CD4-positive, alpha-beta T cell treated with Interleukin-17A for 1 hour (primary cell): ENCODE data around the gene MBNL2.

Source experiments
- DNase-seq: peaks from one replicate; pipeline ENCODE4 v3.0.0-alpha.2; 2020

MBNL2 gene

DNA sequence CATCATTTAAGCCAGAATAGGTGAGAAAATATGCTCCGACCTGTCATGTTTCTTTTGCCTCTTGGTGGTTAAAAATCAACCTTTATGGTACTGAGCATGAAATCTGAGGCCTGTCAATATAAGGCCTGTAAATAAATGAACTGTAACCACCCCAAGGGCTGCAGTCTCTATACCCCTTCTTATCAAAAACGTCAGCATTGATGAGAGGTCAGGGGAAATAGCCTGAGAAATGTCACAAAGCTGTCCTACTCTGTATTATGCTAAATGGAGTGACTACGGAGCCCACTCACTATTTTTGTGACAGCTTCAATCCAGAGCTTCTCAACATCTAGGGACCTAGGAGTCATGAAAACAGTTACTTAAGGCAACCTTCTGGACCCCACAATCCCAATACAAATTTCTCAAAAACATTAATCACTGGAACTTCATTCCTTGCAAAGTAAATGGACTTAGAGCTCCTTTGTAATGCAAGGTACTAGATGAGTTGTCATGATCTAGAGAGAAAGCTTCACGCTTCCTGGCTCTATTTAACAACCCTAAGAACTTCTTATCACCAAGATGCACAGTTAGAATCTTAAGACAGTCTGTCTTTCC lies 209.1 kb downstream of the MBNL2 start:
- no peak for DNase-seq

DNA sequence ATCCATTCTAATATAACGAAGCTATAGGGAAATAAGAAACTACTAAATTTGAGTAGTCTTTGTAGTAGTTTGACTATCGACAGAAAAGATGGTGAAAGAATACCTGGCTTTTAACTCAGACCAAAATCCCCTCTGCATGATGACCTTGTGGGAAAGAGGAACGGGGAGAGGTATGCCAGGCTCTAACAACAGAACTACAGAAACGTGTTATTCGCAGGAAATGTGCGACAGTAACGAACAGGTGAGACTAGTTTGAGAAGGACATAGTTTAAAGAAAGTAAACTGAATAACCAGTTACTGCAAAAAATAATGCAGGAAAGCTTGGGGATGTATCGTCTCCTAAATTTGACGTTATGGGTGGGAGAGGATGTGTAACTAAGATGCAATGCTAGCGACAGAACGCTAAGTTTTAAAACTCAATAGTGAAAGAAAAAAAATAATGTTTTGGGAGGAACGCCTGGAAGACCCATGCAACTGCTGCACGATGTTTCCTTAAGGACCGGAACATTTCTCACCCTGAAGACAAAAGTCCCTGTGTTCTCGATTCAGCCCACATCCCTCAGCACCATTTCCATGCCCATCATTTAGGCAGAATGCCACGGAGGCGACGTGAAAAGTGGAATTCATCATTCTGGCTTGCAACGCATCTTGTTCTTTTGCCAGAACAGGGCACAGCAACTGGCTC lies 210.2 kb downstream of the MBNL2 start:
- peak; percentile 2 for DNase-seq

GRCh38 chr13:97432917-97433726 lies 211.0 kb downstream of the MBNL2 start:
- peak; percentile 100 for DNase-seq

- DNase-seq = peak; percentile 92
Observed at GRCh38 chr13:97433727-97434396, 211.7 kb downstream of the MBNL2 start, which contains the start of gene RAP2A. TSS of gene RAP2A (plus strand) at chr13:97434169. CDS start at chr13:97434471, 302 bp downstream.

DNA sequence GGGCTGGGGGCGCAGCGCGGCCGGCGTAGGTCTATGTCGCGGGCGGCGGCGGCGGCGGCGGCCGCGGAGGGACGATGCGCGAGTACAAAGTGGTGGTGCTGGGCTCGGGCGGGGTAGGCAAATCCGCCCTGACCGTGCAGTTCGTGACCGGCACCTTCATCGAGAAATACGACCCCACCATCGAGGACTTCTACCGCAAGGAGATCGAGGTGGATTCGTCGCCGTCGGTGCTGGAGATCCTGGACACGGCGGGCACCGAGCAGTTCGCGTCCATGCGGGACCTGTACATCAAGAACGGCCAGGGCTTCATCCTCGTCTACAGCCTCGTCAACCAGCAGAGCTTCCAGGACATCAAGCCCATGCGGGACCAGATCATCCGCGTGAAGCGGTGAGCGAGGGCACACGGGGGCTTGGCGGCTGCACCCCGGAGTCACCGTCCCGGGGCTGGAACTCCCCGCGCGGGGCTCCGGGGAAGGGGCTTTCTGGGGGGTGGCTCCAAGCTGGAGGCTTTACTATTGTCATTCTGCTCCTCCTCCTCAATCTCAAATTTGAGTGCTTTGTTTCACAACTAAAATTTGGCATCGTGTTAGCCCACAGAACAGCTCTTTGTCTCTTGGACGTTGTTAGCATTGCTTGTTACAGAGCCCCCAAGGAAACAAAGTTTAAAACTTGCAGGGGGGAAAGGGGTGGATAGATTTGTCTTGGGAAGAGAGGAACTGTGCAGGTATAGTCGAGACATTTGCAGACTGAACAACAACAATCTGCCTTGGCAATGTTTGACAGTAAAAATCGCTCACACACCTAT lies 212.5 kb downstream of the MBNL2 start:
- peak; percentile 50 for DNase-seq

- DNase-seq = no peak
Observed at GRCh38 chr13:97435323-97435722, 213.2 kb downstream of the MBNL2 start.

DNA sequence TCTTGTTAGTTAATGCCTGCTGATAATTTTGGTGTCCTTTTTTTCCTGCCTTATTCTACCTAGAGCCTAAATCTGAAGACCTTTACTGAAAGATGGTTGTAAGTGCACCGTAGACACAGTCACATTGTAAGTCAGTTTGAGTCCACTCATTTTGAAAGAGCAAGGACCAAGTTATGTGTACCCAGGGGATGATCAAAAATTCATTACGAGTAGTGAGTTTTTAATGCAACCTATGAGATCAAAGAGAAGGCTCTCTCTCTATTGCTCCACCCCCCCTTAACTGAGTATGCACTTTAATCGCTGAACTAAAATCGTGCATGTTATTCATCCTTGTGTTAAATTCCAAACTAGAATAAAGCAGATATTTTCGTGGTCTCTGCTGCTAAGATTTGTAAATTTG lies 213.7 kb downstream of the MBNL2 start:
- DNase-seq = peak; percentile 28

- no peak for DNase-seq
Observed at GRCh38 chr13:97436845-97437244, 214.7 kb downstream of the MBNL2 start.

- DNase-seq = no peak
Observed at GRCh38 chr13:97437729-97438128, 215.6 kb downstream of the MBNL2 start.

DNA sequence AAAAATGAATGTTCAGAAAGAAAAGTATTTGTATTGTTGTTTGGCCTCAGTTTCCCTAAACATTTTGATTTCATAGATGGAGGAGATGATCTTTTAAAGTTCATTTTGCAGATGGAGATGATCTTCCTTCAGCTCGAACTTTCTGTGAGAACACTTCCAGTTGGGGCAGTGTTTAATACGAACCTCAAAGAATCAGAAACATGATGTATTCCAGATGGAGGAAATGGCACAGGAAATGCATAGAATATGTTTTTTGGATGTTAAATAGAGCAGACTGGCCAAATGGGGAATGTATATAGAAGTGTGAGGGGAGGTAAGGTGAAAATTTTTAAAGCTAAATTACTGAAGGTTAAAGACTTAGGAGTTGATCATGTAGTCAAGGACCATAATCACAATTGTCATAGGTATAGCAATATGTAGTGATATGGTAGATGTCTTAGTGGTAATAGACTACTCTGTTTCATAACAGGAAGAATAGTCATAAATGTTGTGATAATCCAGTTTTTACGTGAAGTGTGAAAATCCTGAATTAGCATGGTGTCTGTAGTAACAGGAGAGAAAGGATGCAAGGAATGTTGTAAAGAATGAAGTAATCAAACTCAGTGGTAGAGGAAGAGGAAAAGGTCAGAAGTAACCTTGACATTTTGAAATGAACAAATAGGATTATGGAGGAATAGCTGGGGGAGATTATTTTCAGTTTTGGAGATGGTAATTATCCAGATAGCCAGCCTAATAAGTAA lies 216.9 kb downstream of the MBNL2 start:
- DNase-seq = no peak

GRCh38 chr13:97440598-97441170 lies 218.6 kb downstream of the MBNL2 start:
- DNase-seq = no peak

DNA sequence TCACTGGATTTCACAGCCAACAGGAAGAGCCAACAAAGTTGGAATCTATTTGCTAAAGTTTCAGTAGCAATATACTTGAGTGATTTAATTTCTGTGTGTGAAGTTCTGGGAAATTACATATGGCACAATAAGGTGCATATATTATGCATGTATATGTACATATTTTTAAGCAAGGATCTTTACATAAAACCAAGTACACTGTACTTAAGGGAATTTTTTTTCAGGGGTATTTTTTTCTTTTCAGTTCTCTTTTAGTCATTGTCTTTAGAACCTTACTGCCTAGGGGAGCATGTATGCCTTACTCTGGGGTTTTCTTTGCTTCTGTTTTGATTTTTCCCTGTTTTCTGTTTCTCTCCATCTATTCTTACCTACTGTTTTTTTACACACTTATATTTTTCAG lies 219.2 kb downstream of the MBNL2 start:
- no peak for DNase-seq
